ENCODE measurements around the gene IL4R. TPM values are rescaled to one million over a fixed set of nuclear protein-coding genes. Genes with fewer than 3 reads are reported as not detected.

Gene IL4R
- total and polyA plus RNA-seq, 2 of the 13 experiments (the other 11 are each of a cell fraction or from before 2014, with no cell fraction given) = 15.9 to 49.6 TPM

DNA sequence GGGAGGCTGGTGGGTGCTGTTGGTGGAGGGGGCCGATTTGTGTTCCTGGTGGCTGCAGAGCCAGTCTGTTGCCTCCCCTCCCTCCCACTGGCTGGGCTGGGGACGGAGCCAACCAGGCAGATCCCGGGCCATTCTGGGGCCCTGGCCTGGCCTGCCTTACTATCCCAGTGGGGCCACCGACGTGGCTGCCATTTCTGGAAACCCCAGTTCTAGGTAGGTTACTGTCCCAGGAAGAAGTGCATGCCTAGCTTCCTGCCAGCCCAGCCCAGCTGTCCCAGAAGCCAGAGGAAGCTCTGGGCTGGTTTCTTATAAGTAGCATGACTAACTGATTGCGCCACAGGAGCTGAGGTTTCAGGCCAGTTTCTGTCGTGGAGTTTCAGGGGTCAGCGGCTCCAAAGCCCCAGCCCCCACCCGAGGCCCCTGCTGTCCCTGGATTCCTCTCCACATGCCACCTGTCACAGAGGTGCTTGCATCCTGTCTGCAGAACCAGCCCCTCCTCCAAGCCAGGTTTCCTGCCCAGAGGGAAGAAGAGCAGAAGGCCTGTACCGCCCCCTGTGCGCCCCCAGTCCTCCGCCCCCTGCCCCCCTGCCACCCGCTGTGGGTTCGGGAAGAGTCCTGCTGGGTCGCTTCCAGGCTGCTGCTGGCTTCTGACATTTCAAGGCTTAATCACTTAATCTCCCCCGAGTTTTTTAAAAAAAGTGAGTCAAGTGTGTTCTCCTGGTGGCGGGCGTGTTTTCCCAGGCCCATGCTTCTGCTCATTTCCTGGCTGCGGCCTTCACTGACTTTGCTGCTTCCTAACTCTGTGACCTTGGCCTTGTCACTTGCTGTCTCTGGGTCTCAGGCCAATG lies 13.2 kb downstream of the IL4R start (continued):
- 0 out of 2 replicates have a peak, but pooled peaks have one; percentile 11 for TF ChIP-seq FOXA3 (CRISPR knock-in tag; IDR thresholded peaks at IDR 0.05)
- no peak for TF ChIP-seq ZMYM3 (CRISPR knock-in tag; IDR thresholded peaks at IDR 0.05)
- TF ChIP-seq CENPX (CRISPR knock-in tag; IDR thresholded peaks at IDR 0.05) = no peak
- no peak for TF ChIP-seq FOXP1 (IDR thresholded peaks at IDR 0.05)
- TF ChIP-seq FOXP1 (CRISPR knock-in tag; IDR thresholded peaks at IDR 0.05) = no peak
- TF ChIP-seq ZNF296 (CRISPR knock-in tag; conservative IDR thresholded peaks at IDR 0.05) = no peak
- TF ChIP-seq ZNF546 (CRISPR knock-in tag; conservative IDR thresholded peaks at IDR 0.05) = 0 out of 2 replicates have a peak, but pooled peaks have one; percentile 49
- TF ChIP-seq, protein P1, sequence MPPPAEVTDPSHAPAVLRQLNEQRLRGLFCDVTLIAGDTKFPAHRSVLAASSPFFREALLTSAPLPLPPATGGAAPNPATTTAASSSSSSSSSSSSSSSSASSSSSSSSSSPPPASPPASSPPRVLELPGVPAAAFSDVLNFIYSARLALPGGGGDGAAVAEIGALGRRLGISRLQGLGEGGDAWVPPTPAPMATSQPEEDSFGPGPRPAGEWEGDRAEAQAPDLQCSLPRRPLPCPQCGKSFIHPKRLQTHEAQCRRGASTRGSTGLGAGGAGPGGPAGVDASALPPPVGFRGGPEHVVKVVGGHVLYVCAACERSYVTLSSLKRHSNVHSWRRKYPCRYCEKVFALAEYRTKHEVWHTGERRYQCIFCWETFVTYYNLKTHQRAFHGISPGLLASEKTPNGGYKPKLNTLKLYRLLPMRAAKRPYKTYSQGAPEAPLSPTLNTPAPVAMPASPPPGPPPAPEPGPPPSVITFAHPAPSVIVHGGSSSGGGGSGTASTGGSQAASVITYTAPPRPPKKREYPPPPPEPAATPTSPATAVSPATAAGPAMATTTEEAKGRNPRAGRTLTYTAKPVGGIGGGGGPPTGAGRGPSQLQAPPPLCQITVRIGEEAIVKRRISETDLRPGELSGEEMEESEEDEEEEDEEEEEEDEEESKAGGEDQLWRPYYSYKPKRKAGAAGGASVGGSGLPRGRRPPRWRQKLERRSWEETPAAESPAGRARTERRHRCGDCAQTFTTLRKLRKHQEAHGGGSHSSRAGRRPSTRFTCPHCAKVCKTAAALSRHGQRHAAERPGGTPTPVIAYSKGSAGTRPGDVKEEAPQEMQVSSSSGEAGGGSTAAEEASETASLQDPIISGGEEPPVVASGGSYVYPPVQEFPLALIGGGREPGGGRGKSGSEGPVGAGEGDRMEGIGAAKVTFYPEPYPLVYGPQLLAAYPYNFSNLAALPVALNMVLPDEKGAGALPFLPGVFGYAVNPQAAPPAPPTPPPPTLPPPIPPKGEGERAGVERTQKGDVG (CRISPR knock-in tag; IDR thresholded peaks at IDR 0.05; ENCODE audit: borderline replicate concordance) = no peak
- TF ChIP-seq PAWR (CRISPR knock-in tag; IDR thresholded peaks at IDR 0.05; ENCODE audit: borderline replicate concordance) = no peak
- TF ChIP-seq NKX3-1 (CRISPR knock-in tag; IDR thresholded peaks at IDR 0.05) = no peak; the same call in 1 of the 2 replicates
- TF ChIP-seq BORCS8-MEF2B (CRISPR knock-in tag; IDR thresholded peaks at IDR 0.05) = no peak
- TF ChIP-seq, protein P2, sequence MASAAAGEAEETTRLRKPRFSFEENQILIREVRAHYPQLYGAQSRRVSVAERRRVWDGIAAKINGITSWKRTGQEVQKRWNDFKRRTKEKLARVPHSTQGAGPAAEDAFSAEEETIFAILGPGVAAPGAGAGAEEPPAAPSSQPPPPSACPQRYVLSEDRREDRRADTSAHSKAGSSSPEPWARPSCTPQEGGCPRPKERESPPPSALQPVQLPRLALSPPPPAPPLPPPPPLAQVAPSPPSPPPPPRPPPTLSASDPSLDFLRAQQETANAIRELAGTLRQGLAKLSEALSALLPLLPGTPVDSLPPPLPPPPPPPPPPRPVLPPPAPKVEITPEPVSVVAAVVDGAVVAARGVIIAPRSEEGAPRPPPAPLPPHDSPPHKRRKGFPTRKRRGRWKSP (CRISPR knock-in tag; IDR thresholded peaks at IDR 0.05) = no peak
- TF ChIP-seq, protein P3, sequence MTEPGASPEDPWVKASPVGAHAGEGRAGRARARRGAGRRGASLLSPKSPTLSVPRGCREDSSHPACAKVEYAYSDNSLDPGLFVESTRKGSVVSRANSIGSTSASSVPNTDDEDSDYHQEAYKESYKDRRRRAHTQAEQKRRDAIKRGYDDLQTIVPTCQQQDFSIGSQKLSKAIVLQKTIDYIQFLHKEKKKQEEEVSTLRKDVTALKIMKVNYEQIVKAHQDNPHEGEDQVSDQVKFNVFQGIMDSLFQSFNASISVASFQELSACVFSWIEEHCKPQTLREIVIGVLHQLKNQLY (CRISPR knock-in tag; IDR thresholded peaks at IDR 0.05) = no peak
- TF ChIP-seq PHB2 (IDR thresholded peaks at IDR 0.05; ENCODE audit: partially characterized antibody) = no peak
- TF ChIP-seq, protein P4, sequence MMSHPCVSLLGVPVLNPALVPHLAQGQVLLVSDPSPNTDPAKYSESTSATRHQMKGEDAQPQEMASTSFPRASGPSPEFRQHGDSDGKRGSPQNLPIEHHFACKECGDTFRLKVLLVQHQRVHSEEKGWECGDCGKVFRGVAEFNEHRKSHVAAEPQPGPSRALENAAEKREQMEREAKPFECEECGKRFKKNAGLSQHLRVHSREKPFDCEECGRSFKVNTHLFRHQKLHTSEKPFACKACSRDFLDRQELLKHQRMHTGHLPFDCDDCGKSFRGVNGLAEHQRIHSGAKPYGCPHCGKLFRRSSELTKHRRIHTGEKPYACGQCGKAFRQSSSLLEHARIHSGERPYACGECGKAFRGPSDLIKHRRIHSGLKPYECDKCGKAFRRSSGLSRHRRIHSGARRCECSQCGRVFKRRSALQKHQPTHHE (CRISPR knock-in tag; IDR thresholded peaks at IDR 0.05; ENCODE audit: borderline replicate concordance) = no peak
- TF ChIP-seq ZNF558 (CRISPR knock-in tag; IDR thresholded peaks at IDR 0.05; ENCODE audit: borderline replicate concordance) = no peak
- TF ChIP-seq ZMYM4 (CRISPR knock-in tag; IDR thresholded peaks at IDR 0.05) = no peak; the same call in 1 of the 2 replicates
- no peak for TF ChIP-seq PCBP2 (optimal IDR thresholded peaks at IDR 0.05; ENCODE audit: low read depth, low read length, poor library complexity, severe bottlenecking)
- TF ChIP-seq JDP2 (CRISPR knock-in tag; IDR thresholded peaks at IDR 0.05; ENCODE audit: borderline replicate concordance) = no peak
- TF ChIP-seq, protein P5, sequence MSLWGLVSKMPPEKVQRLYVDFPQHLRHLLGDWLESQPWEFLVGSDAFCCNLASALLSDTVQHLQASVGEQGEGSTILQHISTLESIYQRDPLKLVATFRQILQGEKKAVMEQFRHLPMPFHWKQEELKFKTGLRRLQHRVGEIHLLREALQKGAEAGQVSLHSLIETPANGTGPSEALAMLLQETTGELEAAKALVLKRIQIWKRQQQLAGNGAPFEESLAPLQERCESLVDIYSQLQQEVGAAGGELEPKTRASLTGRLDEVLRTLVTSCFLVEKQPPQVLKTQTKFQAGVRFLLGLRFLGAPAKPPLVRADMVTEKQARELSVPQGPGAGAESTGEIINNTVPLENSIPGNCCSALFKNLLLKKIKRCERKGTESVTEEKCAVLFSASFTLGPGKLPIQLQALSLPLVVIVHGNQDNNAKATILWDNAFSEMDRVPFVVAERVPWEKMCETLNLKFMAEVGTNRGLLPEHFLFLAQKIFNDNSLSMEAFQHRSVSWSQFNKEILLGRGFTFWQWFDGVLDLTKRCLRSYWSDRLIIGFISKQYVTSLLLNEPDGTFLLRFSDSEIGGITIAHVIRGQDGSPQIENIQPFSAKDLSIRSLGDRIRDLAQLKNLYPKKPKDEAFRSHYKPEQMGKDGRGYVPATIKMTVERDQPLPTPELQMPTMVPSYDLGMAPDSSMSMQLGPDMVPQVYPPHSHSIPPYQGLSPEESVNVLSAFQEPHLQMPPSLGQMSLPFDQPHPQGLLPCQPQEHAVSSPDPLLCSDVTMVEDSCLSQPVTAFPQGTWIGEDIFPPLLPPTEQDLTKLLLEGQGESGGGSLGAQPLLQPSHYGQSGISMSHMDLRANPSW (CRISPR knock-in tag; IDR thresholded peaks at IDR 0.05; ENCODE audit: borderline replicate concordance) = no peak
- TF ChIP-seq JUN (CRISPR knock-in tag; IDR thresholded peaks at IDR 0.05) = no peak

All from HepG2 (cell line).